PFSK-1 (cell line): Measurements from ENCODE around the gene UBE2D2.

Experiments
- FOXP2 ChIP-seq: optimal IDR thresholded peaks from 2 replicates; pipeline ENCODE3; 2011; ENCODE audit warnings: borderline replicate concordance, control low read depth, inconsistent platforms; ENCODE audit not compliant: insufficient read depth; ENCODE audit errors: extremely low read length, extremely low read depth
- POLR2AphosphoS5 ChIP-seq: IDR thresholded peaks from 2 replicates; pipeline ENCODE4 v1.6.1; 2012; ENCODE audit warnings: low read depth, mild to moderate bottlenecking, control low read depth, low read length, moderate library complexity
- REST ChIP-seq, 2 experiments: IDR thresholded peaks; 2 replicates each; pipeline versions ENCODE4 v1.6.1 to v1.8.0; 2011 to 2012; ENCODE audit warnings: low read depth in 2 of 2, low read length in 2 of 2, control low read depth in 1 of 2, inconsistent platforms in 1 of 2, mild to moderate bottlenecking in 1 of 2, moderate library complexity in 1 of 2; ENCODE audit not compliant: insufficient read depth in 1 of 2
- SIN3A ChIP-seq: IDR thresholded peaks from 2 replicates; pipeline ENCODE4 v1.6.1; 2012; ENCODE audit warnings: mild to moderate bottlenecking, low read length, moderate library complexity, borderline replicate concordance; ENCODE audit not compliant: insufficient read depth
- TAF1 ChIP-seq: IDR thresholded peaks from 2 replicates; pipeline ENCODE4 v1.6.1; 2012; ENCODE audit warnings: low read length, control low read depth, borderline replicate concordance; ENCODE audit not compliant: insufficient read depth

UBE2D2 gene

GRCh38 chr5:139601429-139601828, 40.3 kb downstream of the UBE2D2 start:
- TF ChIP-seq REST (IDR thresholded peaks at IDR 0.05; ENCODE audit: insufficient read depth in 1 of 2, low read depth in 2 of 2, low read length in 2 of 2) = no peak
- TF ChIP-seq FOXP2 = no peak
- no peak for TF ChIP-seq POLR2AphosphoS5
- no peak for TF ChIP-seq TAF1
- TF ChIP-seq SIN3A = no peak

GRCh38 chr5:139605887-139606286, 44.7 kb downstream of the UBE2D2 start:
- no peak for TF ChIP-seq TAF1
- no peak for TF ChIP-seq POLR2AphosphoS5
- no peak for TF ChIP-seq SIN3A
- TF ChIP-seq FOXP2 = no peak
- TF ChIP-seq REST (IDR thresholded peaks at IDR 0.05; ENCODE audit: insufficient read depth in 1 of 2, low read depth in 2 of 2, low read length in 2 of 2) = no peak

DNA sequence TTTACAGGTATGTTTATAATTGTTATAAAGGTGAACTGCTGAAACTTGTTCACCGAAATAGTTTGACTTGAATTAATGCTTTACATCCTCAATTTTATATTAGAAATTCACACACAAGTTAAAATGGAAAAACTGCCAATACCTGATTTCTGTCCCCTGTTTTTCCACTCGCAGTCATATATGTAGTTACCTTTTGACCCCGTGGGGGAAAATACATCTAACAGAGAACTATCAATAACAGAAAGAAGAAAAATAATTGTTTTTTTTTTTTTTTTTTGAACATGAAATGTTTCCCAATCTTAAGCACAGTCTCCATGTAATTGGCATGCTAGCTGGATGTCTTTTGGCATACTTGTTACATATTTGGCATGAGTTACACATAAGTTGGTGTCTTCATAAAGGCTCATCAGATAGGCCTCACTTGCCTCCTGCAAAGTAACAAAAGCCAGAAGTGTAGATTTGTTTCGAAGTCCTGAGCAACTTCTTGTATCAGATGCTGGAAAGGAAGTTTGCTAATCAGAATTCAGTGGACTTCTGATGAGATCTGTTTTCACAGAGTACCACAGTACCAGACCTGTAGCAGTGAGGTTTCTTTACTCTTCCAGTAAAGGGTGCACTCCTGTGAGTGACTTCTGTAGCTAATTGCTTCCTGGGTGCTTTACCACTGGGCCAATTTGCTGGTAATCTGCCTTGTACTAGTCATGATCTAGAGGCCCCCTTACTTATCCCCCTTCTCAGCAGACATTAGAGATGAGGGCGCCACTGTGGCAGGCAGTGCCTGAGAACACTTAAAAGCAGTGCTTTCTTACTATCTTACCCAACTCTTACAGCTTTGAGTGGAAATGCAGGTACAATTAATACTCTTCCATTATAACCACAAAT, 50.8 kb downstream of the UBE2D2 start:
- TF ChIP-seq TAF1 = no peak
- no peak for TF ChIP-seq POLR2AphosphoS5
- TF ChIP-seq REST (IDR thresholded peaks at IDR 0.05; ENCODE audit: insufficient read depth in 1 of 2, low read depth in 2 of 2, low read length in 2 of 2) = no peak
- TF ChIP-seq SIN3A = no peak
- no peak for TF ChIP-seq FOXP2

DNA sequence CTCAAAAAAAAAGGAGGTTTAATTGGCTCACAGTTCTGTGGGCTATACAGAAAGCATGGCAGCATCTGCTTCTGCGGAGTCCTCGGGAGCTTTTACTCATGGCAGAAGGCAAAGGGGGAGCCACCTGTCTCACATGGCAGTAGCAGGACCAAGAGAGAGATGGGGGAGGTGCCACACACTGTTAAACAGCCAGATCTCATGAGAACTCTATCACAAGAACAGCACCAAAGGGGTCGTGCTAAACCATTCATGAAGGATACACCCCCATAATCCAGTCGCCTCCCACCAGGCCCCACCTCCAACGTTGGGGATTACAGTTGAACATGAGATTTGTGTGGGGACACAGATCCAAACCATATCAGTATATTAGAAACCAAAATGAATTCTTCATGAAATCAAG, 58.7 kb downstream of the UBE2D2 start:
- no peak for TF ChIP-seq REST (IDR thresholded peaks at IDR 0.05; ENCODE audit: insufficient read depth in 1 of 2, low read depth in 2 of 2, low read length in 2 of 2)
- no peak for TF ChIP-seq SIN3A
- TF ChIP-seq FOXP2 = no peak
- no peak for TF ChIP-seq TAF1
- TF ChIP-seq POLR2AphosphoS5 = no peak
